ENCODE results near the gene CREG2. TPM values are rescaled to one million over a fixed set of nuclear protein-coding genes. Genes with fewer than 3 reads are reported as not detected.
A peak's percentile ranks its signal among the peaks of the same experiment; 100 is the strongest.

CREG2 gene
- total RNA-seq, 4 donors from 2014 or later, result not detected

DNA sequence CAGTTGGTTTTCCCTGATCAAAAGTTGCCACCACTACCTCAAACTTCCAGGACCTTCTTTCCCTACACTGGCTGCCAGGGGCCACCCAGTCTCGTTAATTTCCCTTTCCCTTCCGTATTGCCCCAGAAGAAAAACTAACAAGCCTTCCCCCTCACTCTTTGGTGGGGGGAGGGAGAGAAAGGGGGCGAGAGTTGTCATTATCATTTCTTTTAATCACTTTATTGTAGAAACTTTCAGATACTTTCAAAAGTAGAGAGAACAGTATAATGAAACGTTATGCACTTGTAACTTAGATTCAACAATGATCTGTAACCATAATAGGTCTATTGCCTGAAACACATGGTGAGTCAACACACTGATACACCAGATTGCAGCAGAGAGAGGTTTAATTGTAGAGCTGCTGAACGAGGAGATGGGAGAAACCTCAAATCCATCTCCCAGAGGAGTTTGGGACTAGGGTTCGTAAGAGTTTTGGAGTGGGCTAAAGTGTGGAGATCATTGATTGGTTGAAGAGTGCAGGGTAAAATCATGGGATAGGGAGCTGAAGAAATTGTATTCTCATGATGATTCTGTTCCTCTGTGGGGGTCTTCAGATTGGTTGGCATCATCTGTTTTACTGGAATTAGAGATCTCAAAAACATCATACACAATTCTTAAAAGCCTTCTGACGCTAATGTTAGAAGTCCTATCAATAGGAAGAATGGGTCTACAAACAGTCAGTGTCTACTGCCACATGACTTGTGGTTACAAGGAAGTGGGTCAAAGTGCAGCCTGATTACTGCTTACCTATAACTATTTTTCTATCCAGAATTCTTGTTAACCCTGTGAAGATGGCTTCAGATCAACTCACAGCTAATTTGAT lies 76.2 kb downstream of the CREG2 start:
- WGBS, 2 donors, result 73 to 78% methylated on average over 7 of the region's 7 CpGs
- no peak for TF ChIP-seq POLR2A (IDR thresholded peaks at IDR 0.05)
- TF ChIP-seq, protein P1, sequence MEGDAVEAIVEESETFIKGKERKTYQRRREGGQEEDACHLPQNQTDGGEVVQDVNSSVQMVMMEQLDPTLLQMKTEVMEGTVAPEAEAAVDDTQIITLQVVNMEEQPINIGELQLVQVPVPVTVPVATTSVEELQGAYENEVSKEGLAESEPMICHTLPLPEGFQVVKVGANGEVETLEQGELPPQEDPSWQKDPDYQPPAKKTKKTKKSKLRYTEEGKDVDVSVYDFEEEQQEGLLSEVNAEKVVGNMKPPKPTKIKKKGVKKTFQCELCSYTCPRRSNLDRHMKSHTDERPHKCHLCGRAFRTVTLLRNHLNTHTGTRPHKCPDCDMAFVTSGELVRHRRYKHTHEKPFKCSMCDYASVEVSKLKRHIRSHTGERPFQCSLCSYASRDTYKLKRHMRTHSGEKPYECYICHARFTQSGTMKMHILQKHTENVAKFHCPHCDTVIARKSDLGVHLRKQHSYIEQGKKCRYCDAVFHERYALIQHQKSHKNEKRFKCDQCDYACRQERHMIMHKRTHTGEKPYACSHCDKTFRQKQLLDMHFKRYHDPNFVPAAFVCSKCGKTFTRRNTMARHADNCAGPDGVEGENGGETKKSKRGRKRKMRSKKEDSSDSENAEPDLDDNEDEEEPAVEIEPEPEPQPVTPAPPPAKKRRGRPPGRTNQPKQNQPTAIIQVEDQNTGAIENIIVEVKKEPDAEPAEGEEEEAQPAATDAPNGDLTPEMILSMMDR (IDR thresholded peaks at IDR 0.05), result no peak
- H3K4me3 ChIP-seq (ENCODE audit: low read depth, poor library complexity, severe bottlenecking), result no peak overlapping the region
- no peak for DNase-seq (ENCODE audit: low spot score in 2 of 2)
- intact Hi-C loops (cut with DNase I; ENCODE audit: low total_unique reads), result no loop called here

DNA sequence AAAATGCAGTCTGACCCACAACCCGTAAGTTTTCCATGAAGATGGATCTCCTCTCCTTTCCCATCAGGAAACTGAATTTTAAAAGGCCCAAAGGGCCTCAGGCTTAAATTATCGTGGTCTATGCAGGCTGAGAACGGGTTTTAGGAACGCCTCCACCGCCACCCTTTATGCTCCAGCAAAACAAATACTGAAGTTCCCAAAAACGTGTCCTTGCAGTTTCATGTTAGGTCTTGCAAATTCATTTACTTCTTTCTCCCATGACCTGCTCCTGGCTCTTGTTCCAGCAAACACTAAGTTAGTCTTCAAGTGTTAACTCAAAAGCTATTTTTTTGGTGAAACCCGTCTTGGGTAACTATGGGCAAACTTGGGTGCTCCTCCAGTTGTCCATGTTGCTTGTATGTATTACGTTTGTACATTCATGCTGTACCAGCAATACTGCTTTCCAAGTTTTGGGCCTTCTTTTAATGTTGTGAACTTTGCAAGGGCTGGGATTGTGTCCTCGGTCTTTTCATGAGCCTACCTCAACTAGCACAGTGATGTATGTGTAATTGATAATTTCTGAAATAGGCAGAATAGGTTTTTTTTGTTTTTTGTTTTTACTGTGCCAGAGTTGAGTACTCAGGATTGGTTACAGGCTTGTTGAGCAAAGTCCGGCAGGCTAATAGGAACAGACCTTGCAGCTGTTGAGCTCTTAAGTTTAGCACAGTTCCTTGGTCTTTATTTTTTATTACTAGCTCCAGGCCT lies 77.0 kb downstream of the CREG2 start:
- 51 to 62% methylated on average over 10 of the region's 10 CpGs for WGBS, 2 donors
- no peak for TF ChIP-seq POLR2A (IDR thresholded peaks at IDR 0.05)
- TF ChIP-seq, protein P1 (IDR thresholded peaks at IDR 0.05), result no peak
- intact Hi-C loops (cut with DNase I; ENCODE audit: low total_unique reads), result no loop called here

DNA sequence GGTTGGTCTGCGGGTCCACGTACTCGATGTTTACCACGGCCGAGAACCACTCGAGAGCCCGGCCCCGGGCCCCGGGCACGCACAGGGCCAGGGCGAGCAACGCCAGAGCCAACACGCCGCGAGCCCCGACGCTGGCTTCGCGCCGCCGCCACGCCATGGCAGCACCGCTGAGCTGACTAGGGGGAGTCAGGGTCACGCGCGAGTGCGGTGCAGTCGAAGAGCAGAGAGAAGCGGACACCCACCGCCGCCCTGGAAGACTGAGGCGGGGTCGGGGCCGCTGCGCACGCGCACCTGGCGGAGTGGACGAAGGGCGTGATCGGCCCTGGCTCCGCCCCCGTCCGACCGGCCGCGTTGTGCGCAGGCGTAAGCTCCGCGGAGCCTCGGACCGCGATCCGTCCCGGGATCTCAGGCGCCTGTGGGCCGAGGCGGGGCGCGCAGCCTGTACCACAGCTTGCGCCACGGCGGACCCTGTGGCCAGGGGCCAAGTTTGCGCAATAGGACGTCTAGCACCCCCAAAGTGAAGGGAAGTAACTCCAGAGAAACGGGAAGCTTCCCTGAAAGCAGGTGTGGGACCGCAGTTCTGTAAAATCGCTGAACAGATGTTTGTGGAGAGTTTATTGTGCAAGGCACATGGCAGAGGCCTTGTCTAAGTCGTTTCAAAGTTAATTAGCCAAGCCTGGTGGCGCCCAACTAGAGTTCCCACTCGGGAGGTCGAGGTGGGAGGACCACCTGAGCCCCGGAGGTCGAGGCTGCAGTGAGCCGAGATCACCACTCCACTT lies 78.7 kb downstream of the CREG2 start, which contains the start of gene RNF149:
TSS of gene RNF149 (minus strand) at position 270 of the 779 bp plus-strand sequence. CDS start at position 157, 113 bp downstream.
- peak in 1 of 2 donors; percentile 52 for TF ChIP-seq POLR2A (IDR thresholded peaks at IDR 0.05)
- TF ChIP-seq, protein P1 (IDR thresholded peaks at IDR 0.05), result no peak
- WGBS, 2 donors, result 4 to 5% methylated on average over 26 to 45 of the region's 76 CpGs
- H3K4me3 ChIP-seq (ENCODE audit: low read depth, poor library complexity, severe bottlenecking), result peak within 1 kb of the TSS; percentile 83
- DNase-seq (ENCODE audit: low spot score in 2 of 2), result peak; percentile 89 to 98
- intact Hi-C loops (cut with DNase I; ENCODE audit: low total_unique reads), result no loop called here

More for the DNA sequence above, 77.0 kb downstream of the CREG2 start:
- no peak for DNase-seq (ENCODE audit: low spot score in 2 of 2)
- H3K4me3 ChIP-seq (ENCODE audit: low read depth, poor library complexity, severe bottlenecking), result no peak overlapping the region

DNA sequence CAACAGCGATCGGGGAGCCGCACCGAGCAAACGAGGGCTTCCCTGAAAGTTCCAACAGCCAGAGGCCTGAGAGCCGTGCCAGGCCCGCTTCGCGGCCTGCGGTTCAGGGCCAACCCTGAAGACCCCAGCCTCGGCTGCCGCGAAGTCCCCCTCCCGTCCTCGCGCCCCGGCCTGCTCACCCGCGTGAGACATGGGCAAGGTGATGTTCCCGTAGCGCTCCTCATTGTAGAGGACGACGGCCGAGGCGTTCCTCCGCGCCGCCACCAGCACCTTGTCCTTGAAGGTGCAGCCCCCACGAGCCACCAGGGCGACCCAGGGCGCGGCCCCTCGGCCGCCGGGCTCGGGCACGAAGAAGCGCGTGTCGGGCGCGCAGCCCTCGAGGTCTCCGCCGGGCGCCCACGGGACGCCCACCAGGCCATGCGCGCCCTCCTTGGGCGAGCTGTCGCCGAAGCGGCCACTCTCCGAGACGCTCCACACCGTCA lies 79.3 kb downstream of the CREG2 start:
- TF ChIP-seq, protein P1 (IDR thresholded peaks at IDR 0.05), result no peak
- TF ChIP-seq POLR2A (IDR thresholded peaks at IDR 0.05), result no peak
- peak in 1 of 2 donors; percentile 88 for DNase-seq (ENCODE audit: low spot score in 2 of 2)
- intact Hi-C loops (cut with DNase I; ENCODE audit: low total_unique reads), result no loop called here
- 0 to 1% methylated on average over 5 to 44 of the region's 57 CpGs for WGBS, 2 donors
- peak overlapping the region; percentile 83 for H3K4me3 ChIP-seq (ENCODE audit: low read depth, poor library complexity, severe bottlenecking)

DNA sequence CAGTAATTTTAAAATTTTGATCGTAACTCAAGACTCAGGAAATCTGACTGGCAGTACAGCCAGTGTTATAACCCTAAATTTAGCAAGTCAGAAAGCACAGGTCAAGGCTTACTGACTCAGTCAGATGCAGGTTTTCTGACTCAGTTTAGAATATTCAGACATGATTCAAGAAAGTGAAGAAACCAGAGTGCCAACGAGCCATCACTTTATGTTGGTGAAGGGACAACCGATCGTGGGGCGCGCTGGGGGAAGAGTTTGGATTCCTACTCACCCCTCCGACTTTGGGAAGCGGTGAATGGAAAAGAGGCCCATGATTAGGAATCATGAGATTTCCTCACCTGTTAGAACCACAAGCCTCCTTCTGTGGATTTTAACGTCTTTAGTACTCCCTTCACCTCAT lies 79.8 kb downstream of the CREG2 start:
- no peak for TF ChIP-seq POLR2A (IDR thresholded peaks at IDR 0.05)
- TF ChIP-seq, protein P1 (IDR thresholded peaks at IDR 0.05), result no peak
- H3K4me3 ChIP-seq (ENCODE audit: low read depth, poor library complexity, severe bottlenecking), result peak overlapping the region; percentile 83
- 18 to 22% methylated on average over 9 of the region's 9 CpGs for WGBS, 2 donors
- intact Hi-C loops (cut with DNase I; ENCODE audit: low total_unique reads), result no loop called here
- DNase-seq (ENCODE audit: low spot score in 2 of 2), result no peak

All from lower leg skin (tissue), 4 donors.